A673 (cell line): ENCODE data around the gene ATP2A2. TPM values are rescaled to one million over a fixed set of nuclear protein-coding genes. Genes with fewer than 3 reads are reported as not detected.

ENCODE experiments used
- BruUV-seq: library from RNA; stranded (reverse); fragments of 400-500 nt; replicated peaks from 2 replicates; lab custom pipeline; 2021; lab: Mats Ljungman, UMichigan
- CTCF ChIA-PET: fragments of 300-600 bp; sonication (Branson Sonifier 250); formaldehyde crosslinking; loops from one replicate; lab custom pipeline; 2022; ENCODE audit warnings: antibody characterized with exemption; lab: Charles Lee
- POLR2A ChIA-PET: fragments of 300-600 bp; sonication (Branson Sonifier 250); formaldehyde crosslinking; loops from one replicate; lab custom pipeline; 2022; ENCODE audit warnings: antibody characterized with exemption; ENCODE audit not compliant: low non-redundant PET; lab: Charles Lee
- DNase-seq: peaks from one replicate; pipeline ENCODE4 v3.0.0-alpha.2; 2015; ENCODE audit warnings: low spot score
- H3K27ac ChIP-seq: fragments of 200-600 bp; sonication (generic); 2 replicates; pipeline ENCODE4 v1.5.1; 2016; ENCODE audit warnings: mixed run types, low read depth, mild to moderate bottlenecking, mixed read lengths, antibody characterized with exemption, low read length; ENCODE audit not compliant: poor library complexity, severe bottlenecking
- H3K27me3 ChIP-seq: fragments of 200-600 bp; sonication (generic); replicated peaks from 2 replicates; pipeline ENCODE4 v1.6.1; 2017; ENCODE audit warnings: mixed run types, low read depth, mild to moderate bottlenecking, mixed read lengths, antibody characterized with exemption, low read length; ENCODE audit not compliant: insufficient read depth, poor library complexity
- H3K36me3 ChIP-seq: fragments of 200-600 bp; sonication (generic); 2 replicates; pipeline ENCODE4 v1.6.1; 2016; ENCODE audit warnings: mixed run types, mild to moderate bottlenecking, mixed read lengths, antibody characterized with exemption, low read length; ENCODE audit not compliant: insufficient read depth, poor library complexity, severe bottlenecking
- H3K4me1 ChIP-seq: fragments of 200-600 bp; sonication (generic); 2 replicates; pipeline ENCODE4 v1.6.1; 2017; ENCODE audit warnings: mixed run types, mild to moderate bottlenecking, mixed read lengths, antibody characterized with exemption, low read length; ENCODE audit not compliant: insufficient read depth, poor library complexity, severe bottlenecking
- H3K4me3 ChIP-seq: fragments of 200-600 bp; sonication (generic); 2 replicates; pipeline ENCODE4 v1.5.1; 2016; ENCODE audit warnings: low read depth, mixed run types, mild to moderate bottlenecking, mixed read lengths, low read length; ENCODE audit not compliant: poor library complexity, severe bottlenecking
- H3K9me3 ChIP-seq: fragments of 200-600 bp; sonication (generic); 2 replicates; pipeline ENCODE4 v1.6.1; 2016; ENCODE audit warnings: mixed run types, low read depth, mild to moderate bottlenecking, mixed read lengths, antibody characterized with exemption, low read length; ENCODE audit not compliant: poor library complexity, severe bottlenecking
- EZH2 ChIP-seq: fragments of 200-600 bp; sonication (generic); IDR thresholded peaks from 2 replicates; pipeline ENCODE4 v1.6.1; 2017; ENCODE audit warnings: borderline replicate concordance, low read depth, mild to moderate bottlenecking, mixed read lengths, antibody characterized with exemption, low read length; ENCODE audit not compliant: poor library complexity, severe bottlenecking
- intact Hi-C: fragments of 100-400 bp; cut with micrococcal nuclease; formaldehyde crosslinking; loops from one replicate; pipeline ENCODE4 v1.10.0; 2022; ENCODE audit not compliant: unreplicated experiment
- total RNA-seq: library from RNA; stranded (reverse); gene quantifications from 2 replicates; pipeline ENCODE4 v1.2.3, GENCODE V29; 2021
- TF ChIP-seq, protein P1 (sequence below): fragments of 300-800, 200-600 bp; sonication (generic); conservative IDR thresholded peaks from 2 replicates; pipeline ENCODE4 v1.5.1; 2017; ENCODE audit warnings: low read depth, mild to moderate bottlenecking, antibody characterized with exemption, low read length, moderate library complexity, mixed read lengths

The ATP2A2 gene
- total RNA-seq, 1 experiment from 2014 or later: 333 TPM

GRCh38 chr12:110249105-110249504 lies 31.9 kb upstream of the ATP2A2 start:
- H3K36me3 ChIP-seq: no peaks in the 10 kb centered on the region
- TF ChIP-seq, protein P1, sequence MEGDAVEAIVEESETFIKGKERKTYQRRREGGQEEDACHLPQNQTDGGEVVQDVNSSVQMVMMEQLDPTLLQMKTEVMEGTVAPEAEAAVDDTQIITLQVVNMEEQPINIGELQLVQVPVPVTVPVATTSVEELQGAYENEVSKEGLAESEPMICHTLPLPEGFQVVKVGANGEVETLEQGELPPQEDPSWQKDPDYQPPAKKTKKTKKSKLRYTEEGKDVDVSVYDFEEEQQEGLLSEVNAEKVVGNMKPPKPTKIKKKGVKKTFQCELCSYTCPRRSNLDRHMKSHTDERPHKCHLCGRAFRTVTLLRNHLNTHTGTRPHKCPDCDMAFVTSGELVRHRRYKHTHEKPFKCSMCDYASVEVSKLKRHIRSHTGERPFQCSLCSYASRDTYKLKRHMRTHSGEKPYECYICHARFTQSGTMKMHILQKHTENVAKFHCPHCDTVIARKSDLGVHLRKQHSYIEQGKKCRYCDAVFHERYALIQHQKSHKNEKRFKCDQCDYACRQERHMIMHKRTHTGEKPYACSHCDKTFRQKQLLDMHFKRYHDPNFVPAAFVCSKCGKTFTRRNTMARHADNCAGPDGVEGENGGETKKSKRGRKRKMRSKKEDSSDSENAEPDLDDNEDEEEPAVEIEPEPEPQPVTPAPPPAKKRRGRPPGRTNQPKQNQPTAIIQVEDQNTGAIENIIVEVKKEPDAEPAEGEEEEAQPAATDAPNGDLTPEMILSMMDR: no peak
- TF ChIP-seq EZH2: no peak
- ChIA-PET CTCF (no interaction called here), POLR2A (no interaction called here)
- H3K27ac ChIP-seq: no peak overlapping the region
- no peaks in the 10 kb centered on the region for H3K4me1 ChIP-seq
- H3K27me3 ChIP-seq: no peaks in the 10 kb centered on the region
- BruUV-seq: no TSS peak
- no peak for DNase-seq
- no peak overlapping the region for H3K4me3 ChIP-seq
- intact Hi-C loops: no loop called here
- H3K9me3 ChIP-seq: no peaks in the 10 kb centered on the region

GRCh38 chr12:110249716-110250225 lies 31.3 kb upstream of the ATP2A2 start:
- Histone ChIP-seq H3K4me1 (no peaks in the 10 kb centered on the region), H3K27ac (no peak overlapping the region), H3K4me3 (no peak overlapping the region), H3K36me3 (no peaks in the 10 kb centered on the region), H3K27me3 (no peaks in the 10 kb centered on the region), H3K9me3 (no peaks in the 10 kb centered on the region)
- intact Hi-C loops: no loop called here
- TF ChIP-seq, protein P1: no peak
- no peak for TF ChIP-seq EZH2
- ChIA-PET POLR2A (no interaction called here), CTCF (no interaction called here)
- no TSS peak for BruUV-seq
- no peak for DNase-seq

GRCh38 chr12:110251381-110251780 lies 29.7 kb upstream of the ATP2A2 start:
- Histone ChIP-seq H3K4me3 (no peak overlapping the region), H3K9me3 (no peaks in the 10 kb centered on the region), H3K27ac (no peak overlapping the region), H3K4me1 (no peaks in the 10 kb centered on the region), H3K36me3 (no peaks in the 10 kb centered on the region), H3K27me3 (no peaks in the 10 kb centered on the region)
- BruUV-seq: no TSS peak
- DNase-seq: no peak
- intact Hi-C loops: no loop called here
- TF ChIP-seq, protein P1: no peak
- no peak for TF ChIP-seq EZH2
- ChIA-PET CTCF (no interaction called here), POLR2A (no interaction called here)
